ENCODE data around the gene PFKL.

DNA sequence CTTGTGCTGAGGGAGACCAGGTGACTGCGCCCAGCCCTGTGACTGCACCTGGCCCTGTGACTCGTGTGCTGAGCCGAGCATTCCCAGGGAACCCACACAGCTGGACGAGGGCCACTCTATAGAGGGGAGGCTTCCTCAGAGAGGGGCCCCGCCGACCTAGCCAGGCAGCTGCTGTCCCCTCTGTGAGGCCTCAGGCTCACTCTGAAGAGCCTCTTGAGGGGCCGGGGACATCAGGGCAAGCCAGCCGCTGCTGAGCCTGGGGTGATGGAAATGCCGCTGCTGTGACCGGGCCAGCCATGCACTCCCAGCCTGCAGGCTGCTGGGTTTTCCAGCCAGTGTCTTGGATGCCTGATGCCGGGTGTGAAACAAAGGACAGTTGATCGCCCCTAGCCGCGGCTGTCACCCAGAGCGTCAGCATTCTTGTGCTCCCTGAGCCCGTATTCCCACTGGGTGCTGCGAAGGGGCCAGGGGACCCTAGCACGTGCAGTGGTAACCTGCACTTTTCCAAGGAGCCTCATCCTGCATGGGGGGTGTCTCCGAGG lies 17.5 kb downstream of the PFKL start:
- TF ChIP-seq, protein P1, sequence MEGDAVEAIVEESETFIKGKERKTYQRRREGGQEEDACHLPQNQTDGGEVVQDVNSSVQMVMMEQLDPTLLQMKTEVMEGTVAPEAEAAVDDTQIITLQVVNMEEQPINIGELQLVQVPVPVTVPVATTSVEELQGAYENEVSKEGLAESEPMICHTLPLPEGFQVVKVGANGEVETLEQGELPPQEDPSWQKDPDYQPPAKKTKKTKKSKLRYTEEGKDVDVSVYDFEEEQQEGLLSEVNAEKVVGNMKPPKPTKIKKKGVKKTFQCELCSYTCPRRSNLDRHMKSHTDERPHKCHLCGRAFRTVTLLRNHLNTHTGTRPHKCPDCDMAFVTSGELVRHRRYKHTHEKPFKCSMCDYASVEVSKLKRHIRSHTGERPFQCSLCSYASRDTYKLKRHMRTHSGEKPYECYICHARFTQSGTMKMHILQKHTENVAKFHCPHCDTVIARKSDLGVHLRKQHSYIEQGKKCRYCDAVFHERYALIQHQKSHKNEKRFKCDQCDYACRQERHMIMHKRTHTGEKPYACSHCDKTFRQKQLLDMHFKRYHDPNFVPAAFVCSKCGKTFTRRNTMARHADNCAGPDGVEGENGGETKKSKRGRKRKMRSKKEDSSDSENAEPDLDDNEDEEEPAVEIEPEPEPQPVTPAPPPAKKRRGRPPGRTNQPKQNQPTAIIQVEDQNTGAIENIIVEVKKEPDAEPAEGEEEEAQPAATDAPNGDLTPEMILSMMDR (IDR thresholded peaks at IDR 0.05), result no peak
- no peak for TF ChIP-seq POLR2AphosphoS5 (IDR thresholded peaks at IDR 0.05)
